ENCODE data around the gene TFR2.

DNA sequence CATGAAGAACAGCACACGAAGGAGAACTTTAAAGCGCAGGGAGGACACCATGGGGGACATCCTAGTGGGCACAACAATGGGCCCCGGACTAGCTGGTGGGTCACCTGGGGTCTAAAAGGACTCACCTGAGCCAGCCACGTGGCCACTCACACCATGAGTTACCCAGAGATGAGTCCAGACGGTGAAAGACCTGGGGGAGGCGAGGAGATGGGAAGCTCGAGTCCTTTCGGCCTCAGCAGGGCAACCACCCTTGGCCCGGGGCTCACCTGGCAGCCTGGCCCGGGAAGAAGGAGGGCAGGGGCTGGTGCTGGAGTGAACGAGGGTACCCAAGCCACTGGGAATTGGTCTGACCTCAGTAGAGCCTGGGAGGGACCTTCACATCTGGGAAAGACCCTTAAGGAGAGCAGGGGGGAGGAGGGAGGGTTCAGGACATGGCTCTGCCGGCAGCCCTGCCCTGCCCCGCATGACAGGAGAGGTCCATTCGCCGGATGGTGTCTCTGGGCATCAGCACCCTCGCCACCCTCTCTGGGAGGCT is 47.0 kb upstream of the TFR2 start:
- TF ChIP-seq, protein P1, sequence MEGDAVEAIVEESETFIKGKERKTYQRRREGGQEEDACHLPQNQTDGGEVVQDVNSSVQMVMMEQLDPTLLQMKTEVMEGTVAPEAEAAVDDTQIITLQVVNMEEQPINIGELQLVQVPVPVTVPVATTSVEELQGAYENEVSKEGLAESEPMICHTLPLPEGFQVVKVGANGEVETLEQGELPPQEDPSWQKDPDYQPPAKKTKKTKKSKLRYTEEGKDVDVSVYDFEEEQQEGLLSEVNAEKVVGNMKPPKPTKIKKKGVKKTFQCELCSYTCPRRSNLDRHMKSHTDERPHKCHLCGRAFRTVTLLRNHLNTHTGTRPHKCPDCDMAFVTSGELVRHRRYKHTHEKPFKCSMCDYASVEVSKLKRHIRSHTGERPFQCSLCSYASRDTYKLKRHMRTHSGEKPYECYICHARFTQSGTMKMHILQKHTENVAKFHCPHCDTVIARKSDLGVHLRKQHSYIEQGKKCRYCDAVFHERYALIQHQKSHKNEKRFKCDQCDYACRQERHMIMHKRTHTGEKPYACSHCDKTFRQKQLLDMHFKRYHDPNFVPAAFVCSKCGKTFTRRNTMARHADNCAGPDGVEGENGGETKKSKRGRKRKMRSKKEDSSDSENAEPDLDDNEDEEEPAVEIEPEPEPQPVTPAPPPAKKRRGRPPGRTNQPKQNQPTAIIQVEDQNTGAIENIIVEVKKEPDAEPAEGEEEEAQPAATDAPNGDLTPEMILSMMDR (conservative IDR thresholded peaks at IDR 0.05) = no peak
- no peak for TF ChIP-seq ZFX (IDR thresholded peaks at IDR 0.05)

All from C4-2B (cell line).